HT1080 (cell line): Measurements from ENCODE around the gene NOS2. TPM values are rescaled to one million over a fixed set of nuclear protein-coding genes. Genes with fewer than 3 reads are reported as not detected.
"Not testable (repeated sequence)": the region's sequence is repeated elsewhere in the genome, so short reads cannot be mapped to it uniquely, and the experiment has no call there.

Source experiments
- DNase-seq: peaks from one replicate; pipeline ENCODE4 v3.0.0-alpha.2; 2015; ENCODE audit warnings: low read depth
- polyA plus RNA-seq, 2 experiments: library from polyadenylated mRNA; depleted of rRNA; stranded (reverse); fragments of >200 nt; gene quantifications; 2 replicates each; pipeline ENCODE4 v1.2.3, GENCODE V29; 2015
- total RNA-seq: library from RNA; depleted of rRNA; stranded (reverse); fragments of >200 nt; shearing (Covaris generic); gene quantifications from 2 replicates; pipeline ENCODE4 v1.2.3, GENCODE V29; 2014; rRNA removed

The NOS2 gene
- 0.06 TPM in 1 of 2 replicates, not detected in the other for total RNA-seq
- polyA plus RNA-seq (2015; cell fraction: cytosol; rRNA removed): not detected in 2 replicates
- not detected in 2 replicates for polyA plus RNA-seq (2015; cell fraction: nucleus; rRNA removed)

DNA sequence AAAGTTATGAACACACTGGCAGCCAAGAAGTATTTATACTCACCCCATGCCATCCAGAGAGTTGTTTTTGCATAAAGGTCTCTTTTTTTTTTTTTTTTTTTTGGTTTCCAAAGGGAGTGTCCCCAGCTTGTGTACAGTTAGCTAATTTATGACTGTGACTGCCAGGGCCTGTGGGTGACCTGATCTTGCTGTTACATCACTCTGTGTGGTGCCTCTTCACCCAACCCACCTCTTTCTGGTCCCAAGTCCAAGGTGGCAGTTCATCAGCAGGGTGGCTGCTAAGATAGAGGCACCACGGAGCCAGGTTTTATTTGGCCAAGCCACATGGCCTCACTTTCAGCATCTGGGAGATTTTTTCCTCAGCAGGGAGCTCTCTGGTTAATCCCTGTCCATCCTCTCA is at the start of gene NOS2:
Gene NOS2, minus strand, starts transcription at position 8 of the 400 bp plus-strand sequence. CDS start 1,720 bp downstream, outside the sequence.
- no peak for DNase-seq

GRCh38 chr17:27849474-27850185 is 49.3 kb upstream of the NOS2 start:
- DNase-seq: no peak

GRCh38 chr17:27848931-27849330 is 48.6 kb upstream of the NOS2 start:
- no peak for DNase-seq

DNA sequence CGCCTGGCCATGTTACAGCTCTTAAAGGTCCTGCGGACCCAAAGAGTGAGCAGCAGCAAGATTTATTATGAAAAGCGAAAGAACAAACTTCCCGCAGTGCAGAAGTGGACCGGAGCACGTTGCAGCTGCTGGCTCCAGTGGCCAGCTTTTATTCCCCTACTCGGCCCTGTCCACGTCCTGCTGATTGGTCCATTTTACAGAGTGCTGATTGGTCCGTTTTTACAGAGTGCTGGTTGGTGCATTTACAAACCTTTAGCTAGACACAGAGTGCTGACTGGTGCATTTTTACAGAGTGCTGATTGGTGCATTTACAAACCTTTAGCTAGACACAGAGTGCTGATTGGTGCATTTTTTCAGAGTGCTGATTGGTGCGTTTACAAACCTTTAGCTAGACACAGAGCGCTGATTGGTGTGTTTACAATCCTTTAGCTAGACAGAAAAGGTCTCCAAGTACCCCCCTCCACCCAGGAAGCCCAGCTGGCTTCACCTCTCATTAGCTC is 46.5 kb upstream of the NOS2 start:
- not testable (repeated sequence) for DNase-seq

DNA sequence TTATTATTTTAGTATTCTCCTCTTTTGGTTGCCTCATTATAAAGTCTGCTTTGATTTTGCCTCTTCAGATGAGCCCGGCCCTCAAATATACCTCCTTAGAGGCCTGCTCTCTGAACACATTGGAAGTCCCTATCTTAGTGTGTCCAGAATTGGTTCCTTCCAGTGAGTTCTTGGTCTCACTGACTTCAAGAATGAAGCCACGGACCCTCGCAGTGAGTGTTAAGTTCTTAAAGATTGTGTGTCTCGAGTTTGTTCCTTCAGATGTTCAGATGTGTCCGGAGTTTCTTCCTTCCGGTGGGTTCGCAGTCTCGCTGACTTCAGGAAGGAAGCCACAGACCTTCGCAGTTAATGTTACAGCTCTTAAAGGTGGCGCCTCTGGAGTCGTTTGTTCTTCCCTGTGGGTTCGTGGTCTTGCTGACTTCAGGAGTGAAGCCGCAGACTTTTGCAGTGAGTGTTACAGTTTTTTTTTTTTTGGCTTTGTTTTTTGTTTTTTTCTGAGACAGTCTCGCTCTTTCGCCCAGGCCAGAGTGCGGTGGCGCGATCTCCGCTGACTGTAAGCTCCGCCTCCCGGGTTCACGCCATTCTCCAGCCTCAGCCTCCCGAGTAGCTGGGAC is 45.8 kb upstream of the NOS2 start:
- DNase-seq: no peak

- no peak for DNase-seq
These were observed 45.1 kb upstream of the NOS2 start for GRCh38 chr17:27845264-27846041.

DNA sequence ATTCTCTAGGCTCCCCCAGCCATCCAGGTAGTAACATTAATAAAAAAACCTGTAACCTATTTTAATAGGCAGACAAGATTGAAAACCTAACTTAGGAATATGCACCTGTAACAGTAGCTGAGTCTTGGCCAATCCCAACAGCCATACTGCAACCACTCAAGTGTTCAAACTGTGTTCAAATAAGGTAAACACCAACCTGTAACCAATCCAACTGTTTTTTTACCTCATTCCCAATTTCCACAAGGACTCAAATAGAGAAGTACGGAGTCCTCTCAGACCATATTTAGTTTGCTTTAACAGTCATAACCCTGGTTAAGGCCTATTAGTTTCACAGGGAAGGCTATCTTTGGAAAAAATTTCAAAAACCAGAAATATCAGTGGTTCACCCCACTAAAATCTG is 40.4 kb upstream of the NOS2 start:
- no peak for DNase-seq

DNA sequence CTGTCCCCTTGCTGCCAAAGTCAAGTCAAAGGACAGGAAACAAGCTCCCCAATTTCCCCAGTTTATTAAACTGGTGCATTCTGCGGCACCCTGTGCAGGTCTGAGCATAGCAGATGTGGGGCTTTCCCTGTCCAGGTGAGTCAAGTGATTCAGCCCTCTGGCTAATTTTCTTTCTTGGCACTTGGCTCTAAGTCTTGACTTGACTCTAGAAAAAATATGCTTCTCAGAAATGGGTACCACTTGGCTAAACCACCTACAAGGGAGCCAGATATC is 40.0 kb upstream of the NOS2 start:
- DNase-seq: not testable (repeated sequence)

- DNase-seq: not testable (repeated sequence)
These were observed 39.5 kb upstream of the NOS2 start for GRCh38 chr17:27839571-27840405.

DNA sequence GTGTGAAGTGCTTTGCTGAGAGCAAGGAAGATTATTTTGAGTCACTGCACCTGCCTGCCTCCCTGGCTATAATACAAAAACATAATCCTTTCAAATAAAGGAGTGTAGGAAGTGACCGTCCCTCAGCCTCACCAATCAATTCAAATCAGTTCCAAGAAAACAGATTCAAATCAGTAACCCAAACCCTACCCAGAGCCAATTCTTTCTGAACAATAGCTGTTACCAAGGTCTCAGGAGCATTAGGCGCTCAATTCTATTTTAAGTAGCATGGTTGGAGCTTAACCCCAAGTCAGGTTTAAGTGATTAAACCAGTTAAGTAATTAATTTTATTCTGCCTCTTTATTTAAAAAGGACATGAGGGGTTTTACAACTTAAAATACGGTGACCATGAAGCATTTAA is 38.3 kb upstream of the NOS2 start:
- DNase-seq: not testable (repeated sequence)

DNA sequence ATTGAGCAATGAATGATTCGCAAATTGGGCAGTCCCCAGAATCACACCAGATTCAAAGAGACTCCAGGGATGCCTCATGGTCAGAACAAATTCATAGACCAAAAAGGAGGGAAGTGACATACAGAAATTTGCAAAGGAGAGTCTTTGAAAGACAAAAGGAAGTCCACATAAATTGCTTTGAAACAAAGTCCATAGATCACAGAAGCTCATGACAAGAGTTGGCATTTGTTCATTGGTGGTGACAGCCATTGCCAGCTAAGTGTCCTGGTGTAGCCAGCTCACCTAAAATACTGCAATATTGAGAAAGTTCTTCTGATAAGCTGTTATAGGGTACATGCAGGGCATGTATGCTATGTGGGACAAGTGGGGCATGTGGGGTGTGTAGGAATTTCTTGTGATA is 37.4 kb upstream of the NOS2 start:
- DNase-seq: not testable (repeated sequence)

GRCh38 chr17:27836651-27837050 is 36.3 kb upstream of the NOS2 start:
- DNase-seq: no peak

DNA sequence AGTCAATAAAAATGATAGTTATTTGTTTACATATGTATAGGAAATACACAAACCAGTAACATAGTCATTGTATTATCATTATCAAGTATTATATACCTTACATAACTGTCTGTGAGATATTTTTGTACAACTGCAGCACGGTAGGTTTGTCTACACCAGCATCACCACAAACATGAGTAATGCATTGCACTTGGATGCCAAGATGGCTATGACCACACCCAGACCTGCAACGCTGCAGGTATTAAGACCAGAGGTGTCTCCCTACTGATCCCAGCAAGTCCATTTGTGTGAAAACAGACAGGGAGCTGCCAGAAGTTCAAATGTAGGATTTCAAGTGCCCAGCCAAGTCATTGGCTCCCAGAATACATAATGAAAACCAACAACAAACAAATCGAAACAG is 34.2 kb upstream of the NOS2 start:
- DNase-seq: no peak

- no peak for DNase-seq
These were observed 32.5 kb upstream of the NOS2 start for GRCh38 chr17:27832831-27833230.

GRCh38 chr17:27829888-27830287 is 29.6 kb upstream of the NOS2 start:
- DNase-seq: not testable (repeated sequence)

- DNase-seq: not testable (repeated sequence)
These were observed 28.9 kb upstream of the NOS2 start for GRCh38 chr17:27829143-27829711.

GRCh38 chr17:27825459-27825858 is 25.1 kb upstream of the NOS2 start:
- DNase-seq: no peak

GRCh38 chr17:27824745-27825144 is 24.4 kb upstream of the NOS2 start:
- DNase-seq: no peak

DNA sequence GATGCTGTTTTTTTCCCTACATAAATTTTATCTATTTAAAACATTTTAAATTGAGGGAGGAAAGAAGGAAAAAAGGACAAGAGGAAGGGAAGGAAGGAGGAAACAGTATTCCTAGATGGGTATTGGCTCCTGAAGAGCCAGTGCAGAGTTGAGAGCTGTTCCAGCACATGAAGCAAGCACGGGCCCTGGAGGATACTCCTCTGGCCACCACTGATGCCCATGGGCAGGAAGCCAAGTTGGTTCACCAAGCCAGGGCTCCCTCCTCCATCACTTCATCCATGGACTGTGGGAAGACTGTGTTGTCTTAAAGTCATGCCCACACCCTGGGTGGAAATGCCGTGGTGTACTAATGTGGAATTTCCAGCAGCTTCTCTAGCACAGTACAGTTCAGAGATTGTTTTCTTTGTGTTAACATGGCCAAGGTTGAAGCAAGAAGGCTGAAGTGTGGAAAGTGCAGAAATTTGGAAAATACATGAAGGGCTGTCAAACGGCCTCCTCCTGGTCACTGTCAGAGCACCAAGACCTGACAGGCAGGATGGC is 23.9 kb upstream of the NOS2 start:
- no peak for DNase-seq

DNA sequence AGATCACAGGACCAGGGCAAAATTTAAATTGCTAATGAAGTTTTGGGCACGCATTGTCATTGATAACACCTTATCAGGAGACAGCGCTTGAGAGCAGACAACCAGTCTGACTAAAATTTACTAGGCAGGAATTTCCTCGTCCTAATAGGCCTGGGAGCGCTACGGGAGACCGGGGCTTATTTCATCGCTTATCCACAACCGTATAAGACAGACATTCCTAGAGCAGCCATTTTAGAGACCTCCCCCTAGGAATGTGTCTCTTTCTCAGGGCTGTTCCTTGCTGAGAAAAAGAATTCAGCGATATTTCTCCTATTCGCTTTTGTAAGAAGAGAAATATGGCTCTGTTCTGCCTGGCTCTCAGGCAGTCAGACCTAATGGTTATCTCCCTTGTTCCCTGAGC is 21.8 kb upstream of the NOS2 start:
- not testable (repeated sequence) for DNase-seq

DNA sequence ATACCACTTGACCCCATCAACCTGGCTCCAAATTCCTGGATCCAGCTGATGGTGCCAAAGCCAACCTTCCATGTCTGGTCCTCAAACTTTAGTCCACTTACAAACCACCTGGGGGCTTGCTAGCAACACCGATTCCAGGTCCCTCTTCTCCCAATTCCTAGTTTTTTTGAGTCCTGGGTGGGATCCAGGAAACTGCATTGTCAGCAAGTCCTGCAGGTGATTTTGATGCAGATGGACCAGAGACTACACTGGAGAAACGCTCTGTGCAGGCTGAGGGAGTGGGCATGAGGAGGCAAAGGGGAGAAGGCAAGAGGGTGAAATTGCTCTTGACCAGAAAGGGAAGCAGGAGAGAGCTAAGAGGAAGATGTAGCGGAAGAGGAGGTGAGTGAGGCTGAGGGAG is 21.0 kb upstream of the NOS2 start:
- DNase-seq: no peak
